Activated CD8-positive, alpha-beta memory T cell treated with anti-CD3 and anti-CD28 coated beads for 1 hour (primary cell): ENCODE data around the gene POU2F3.
A peak's percentile ranks its signal among the peaks of the same experiment; 100 is the strongest.

Experiments used
- DNase-seq, 2 donors: peaks; one replicate each; pipeline ENCODE4 v3.0.0-alpha.2; 2020; ENCODE audit warnings: low read depth in 1 of 2; ENCODE audit errors: extremely low read depth in 1 of 2

POU2F3 gene

GRCh38 chr11:120314861-120315260 is 74.9 kb downstream of the POU2F3 start:
- no peak for DNase-seq

- DNase-seq, result no peak
Observed at GRCh38 chr11:120316880-120317688, 77.1 kb downstream of the POU2F3 start.

GRCh38 chr11:120317689-120318480 is 77.9 kb downstream of the POU2F3 start:
- no peak for DNase-seq

- no peak for DNase-seq
Observed at GRCh38 chr11:120318906-120319305, 79.0 kb downstream of the POU2F3 start.

DNA sequence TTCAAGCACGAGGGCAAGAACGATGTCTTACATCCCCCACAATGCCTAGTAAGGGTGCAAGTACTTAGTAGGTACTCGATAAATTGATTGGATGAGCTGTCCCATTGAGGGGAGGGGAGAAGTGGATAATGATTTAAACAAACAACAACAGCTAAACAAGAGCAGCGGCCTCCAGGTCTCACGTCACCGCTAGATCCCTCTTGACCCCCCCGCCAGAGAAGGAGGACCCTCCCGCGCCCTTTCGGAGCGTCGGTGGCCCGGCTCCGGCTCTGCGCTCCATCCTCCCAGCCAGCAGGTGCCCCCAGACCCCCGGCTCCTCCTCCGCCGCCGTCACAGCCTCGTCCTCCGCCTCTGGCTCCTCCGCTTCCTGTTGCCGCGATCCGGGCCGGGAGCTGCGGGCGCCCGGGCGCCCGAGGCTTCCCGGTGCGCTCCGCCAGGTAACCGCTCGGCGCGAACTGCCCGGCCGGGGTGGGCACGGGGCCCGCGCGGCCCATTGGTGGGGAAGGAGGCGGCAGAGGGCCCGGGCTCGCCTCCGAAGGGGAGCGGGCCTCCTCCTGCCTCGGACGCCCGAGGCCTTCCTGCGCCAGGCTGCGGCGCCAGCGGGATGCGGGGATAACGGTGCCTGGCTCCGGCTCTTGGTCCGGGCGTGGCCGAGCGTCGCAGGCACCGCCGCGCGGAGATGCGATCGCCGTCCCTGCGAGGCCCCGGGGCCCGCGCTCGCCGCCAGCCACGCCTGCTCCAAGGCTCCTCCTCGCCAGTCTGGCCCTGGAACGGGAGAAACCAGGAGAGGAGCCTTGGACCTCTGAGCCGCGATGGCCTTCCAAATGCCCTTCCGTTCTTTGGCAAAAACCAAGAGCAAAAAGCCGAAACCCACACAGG is 85.2 kb downstream of the POU2F3 start, which contains the start of gene TLCD5:
TSS of gene TLCD5 (plus strand) at position 368 of the 879 bp plus-strand sequence. CDS start 2,143 bp downstream, outside the sequence.
- no peak for DNase-seq

GRCh38 chr11:120326228-120326627 is 86.3 kb downstream of the POU2F3 start:
- DNase-seq, result no peak

- DNase-seq, result no peak
Observed at GRCh38 chr11:120326845-120327281, 86.9 kb downstream of the POU2F3 start.

- DNase-seq, result no peak
Observed at GRCh38 chr11:120327311-120327710, 87.4 kb downstream of the POU2F3 start.

DNA sequence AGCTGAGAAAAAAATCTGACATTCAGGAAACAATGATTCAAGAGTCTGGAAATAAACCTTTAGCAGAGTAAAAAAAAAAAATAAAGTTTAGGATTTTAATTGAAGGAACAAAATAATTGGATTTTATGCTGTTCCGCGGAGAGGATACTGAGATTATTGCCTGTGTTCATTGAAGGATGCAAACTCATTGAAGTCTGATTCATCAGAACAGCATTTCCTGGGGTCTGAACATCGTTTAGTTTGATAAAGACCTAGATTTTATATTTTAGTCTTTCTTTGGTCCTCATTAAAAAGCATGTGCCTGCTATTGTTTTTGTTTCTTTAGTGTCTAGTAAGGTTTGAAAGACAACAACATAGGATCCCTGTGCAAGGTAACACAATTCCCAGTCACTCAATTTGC is 89.6 kb downstream of the POU2F3 start:
- no peak for DNase-seq

DNA sequence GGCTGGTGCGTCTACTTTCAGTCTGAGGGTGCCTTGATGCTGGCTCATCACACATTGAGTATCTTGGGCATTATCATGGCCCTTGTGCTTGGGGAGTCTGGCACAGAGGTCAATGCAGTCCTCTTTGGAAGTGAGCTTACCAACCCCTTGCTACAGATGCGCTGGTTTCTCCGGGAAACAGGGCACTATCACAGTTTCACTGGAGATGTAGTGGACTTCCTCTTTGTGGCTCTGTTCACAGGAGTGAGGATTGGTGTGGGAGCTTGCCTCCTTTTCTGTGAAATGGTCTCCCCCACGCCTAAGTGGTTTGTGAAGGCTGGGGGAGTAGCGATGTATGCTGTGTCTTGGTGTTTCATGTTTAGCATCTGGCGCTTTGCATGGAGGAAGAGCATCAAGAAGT is 90.1 kb downstream of the POU2F3 start:
- DNase-seq, result no peak

DNA sequence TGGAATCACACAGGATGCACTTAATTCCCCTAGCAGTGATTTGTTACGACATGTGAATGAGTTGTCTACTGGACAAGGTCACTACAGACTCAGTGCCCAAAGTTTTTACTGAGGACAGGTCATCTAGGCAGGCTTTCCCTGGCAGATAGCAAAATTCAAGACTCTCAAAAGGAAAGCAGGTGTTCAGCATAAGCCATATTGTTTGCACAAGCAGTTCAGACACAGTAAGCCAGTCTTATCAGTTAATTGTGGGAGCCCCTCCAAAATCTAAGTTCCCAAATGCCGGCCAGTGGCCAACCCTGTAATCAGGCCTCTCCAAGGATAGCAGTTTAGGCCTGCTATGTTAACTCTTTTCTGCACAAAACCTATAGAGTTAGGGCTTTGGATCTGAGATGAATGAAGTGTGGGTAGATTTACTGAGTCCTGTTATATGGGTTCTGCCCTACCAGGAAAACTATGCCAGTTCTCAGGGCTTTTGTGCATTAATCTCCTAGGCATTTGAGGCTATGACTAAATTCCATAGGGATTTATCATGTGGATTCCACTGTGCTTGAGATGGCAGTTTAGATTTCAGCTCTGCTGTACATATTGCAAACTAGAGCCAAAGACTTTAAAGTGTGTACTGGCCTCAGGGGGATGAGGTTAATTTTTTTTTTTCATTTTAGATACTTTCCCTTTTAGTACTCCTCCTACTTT is 91.5 kb downstream of the POU2F3 start:
- DNase-seq, result no peak

DNA sequence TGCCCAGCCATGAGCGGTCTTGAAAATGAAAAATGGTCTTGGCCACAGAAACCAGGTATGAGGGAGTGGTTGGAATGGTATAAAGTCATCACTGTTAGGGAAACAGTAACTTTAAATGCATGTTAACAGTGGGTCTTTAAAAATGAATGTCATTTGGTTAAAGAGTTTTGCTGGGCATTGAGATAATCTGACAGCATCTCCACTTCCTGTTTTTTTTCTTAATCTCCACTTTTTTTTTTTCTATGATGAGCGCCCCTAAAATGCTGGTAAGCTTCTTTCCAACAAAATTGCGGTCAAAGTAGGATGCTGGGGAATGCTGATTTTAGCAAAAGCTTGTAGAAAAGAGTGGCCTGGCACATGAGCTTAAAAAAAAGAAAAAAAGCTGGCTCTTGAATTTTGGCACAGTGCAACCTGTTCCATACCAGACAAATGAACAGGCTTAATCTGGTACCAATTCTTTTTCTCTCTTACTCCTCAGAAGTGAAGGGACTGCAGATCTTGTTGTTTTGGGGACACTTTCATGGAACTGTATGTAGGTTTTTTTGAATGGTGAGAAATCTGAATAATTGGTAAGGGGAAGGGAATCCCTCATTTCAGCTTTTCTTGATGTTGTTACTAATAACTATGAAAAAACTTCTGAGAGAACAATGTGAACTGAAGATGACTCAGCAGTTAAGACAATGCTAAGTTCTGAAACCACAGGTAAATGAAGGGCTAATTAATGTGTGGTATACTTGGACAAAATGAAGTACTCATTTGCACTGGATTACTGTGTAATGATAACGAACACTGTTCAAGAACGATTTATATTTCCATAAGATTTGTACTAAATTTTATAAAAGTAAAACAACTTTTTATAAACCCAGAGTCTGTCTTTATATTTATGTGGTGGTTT is 93.1 kb downstream of the POU2F3 start:
- no peak for DNase-seq

GRCh38 chr11:120333801-120334200 is 93.9 kb downstream of the POU2F3 start:
- DNase-seq, result no peak

DNA sequence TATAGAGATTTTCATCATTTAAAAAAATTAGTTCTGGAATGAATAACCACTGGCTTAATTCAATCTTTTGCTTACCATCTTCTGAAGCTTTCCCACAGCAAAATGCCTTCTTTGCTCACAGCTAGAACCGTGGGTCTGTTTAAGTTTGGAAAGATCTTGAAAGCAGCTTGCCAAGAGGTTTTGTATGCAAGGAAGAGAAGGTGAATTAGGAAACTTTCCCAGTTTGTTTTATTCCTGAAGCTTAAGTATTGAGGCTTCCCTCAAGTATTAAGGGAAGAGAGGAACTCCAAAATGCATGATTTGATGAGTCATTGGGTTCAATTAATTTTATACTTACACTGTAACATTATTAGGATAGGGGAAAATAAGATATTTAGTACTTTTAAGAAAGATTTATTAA is 94.4 kb downstream of the POU2F3 start:
- no peak for DNase-seq

DNA sequence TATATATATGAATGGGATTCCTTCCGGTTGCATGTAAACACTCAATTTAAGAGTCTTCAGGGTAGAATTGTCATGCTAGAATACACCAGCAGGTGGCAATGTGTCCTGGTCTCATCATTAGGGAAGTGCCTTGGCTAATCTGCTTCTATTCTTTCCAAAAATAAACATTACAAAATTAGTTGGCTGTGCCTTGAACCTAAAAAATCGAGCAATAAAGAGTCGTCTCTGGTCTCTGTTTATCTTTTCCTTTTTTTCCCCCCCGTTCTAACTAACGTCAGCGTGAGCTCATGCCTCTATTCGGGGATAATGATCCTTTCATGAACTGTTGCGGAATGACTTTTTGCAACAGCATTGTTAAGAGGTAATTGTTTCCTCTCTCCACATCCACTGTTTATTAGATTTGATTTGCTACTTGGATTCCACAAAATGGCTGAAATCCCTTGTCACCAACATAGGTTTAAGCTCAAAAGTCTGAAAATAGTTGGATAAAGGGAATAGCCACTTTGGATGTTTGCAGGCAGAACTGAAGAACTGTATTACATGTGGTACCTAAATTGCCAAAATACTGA is 95.0 kb downstream of the POU2F3 start:
- no peak for DNase-seq

- DNase-seq, result no peak
Observed at GRCh38 chr11:120335556-120335907, 95.6 kb downstream of the POU2F3 start.

GRCh38 chr11:120335908-120336640 is 96.1 kb downstream of the POU2F3 start, which contains the start of gene ARHGEF12:
Gene ARHGEF12 (plus strand): TSS chr11:120336413. CDS start chr11:120337244, 831 bp downstream.
- DNase-seq, result peak in 1 of 2 donors; percentile 59

- DNase-seq, result no peak
Observed at GRCh38 chr11:120336641-120337354, 96.9 kb downstream of the POU2F3 start.
